Retina (tissue), 1 donor: Measurements from ENCODE around the gene DHX57.

Experiments
- DNase-seq: peaks from one replicate; pipeline ENCODE4 v3.0.0-alpha.2; 2016

The DHX57 gene

GRCh38 chr2:38750011-38750890 is 125.5 kb downstream of the DHX57 start:
- DNase-seq, result no peak

DNA sequence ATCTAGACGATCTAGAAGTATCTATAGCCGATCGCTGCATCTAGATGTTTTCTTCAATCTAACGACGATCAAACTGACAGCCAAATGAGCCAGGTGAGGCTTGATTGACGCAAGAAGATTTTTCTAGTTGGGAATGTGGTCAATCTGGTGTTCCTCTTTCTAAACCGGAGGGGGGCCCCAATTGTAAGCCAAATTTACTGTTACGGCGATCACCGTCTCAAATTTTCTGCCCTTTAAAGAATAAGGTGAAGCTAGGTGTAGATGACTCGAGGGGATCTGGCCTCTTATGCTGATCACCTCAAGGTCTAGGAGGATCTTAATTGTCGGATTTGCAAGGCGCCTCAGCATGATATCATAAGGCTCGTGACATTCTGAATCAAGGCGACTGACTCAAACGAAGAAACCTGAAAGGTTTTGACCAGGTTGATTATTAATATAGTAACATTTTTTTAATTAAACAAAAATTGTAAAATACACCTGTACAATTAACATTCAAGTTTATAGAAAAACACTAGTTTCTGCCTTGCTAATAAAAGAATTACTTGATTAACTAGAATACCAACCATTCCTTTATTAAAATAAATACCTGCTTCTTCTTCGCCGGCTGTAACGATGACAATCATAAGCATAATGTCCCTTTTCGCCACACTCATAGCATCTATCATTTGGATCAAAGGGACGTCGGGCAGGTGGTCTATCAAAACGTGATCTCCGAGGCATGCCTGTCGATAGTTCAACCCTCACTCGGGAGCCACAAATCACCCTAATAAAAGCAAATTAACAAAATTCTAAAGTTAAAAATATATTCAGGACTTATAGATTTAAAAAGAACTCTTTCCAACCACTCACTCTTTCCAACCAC is 126.6 kb downstream of the DHX57 start:
- DNase-seq, result no peak

DNA sequence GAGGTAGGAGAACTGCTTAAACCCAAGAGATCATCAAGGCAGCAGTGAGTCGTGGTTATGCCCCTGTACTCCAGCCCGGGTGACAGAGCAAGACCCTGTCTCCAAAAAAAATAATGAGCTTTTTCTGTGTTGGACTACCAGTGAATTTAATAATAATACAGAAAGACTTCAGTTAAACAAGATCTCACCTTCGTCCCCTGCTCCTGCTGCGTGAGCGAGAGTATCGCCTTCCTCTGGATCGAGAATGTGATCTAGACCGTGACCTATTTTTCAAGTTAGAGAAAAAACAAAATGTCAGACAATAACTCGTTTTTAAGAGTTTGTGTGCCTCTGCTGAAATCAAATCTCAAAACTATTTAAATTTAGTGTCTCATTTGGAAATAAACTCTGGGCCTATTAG is 127.3 kb downstream of the DHX57 start:
- no peak for DNase-seq

- no peak for DNase-seq
Measured at GRCh38 chr2:38747819-38748218, 127.9 kb downstream of the DHX57 start.
